Astrocyte (in vitro differentiated cells and primary cell): Measurements from ENCODE around the gene RAP1GAP. TPM values are rescaled to one million over a fixed set of nuclear protein-coding genes. Genes with fewer than 3 reads are reported as not detected.

Experiments
- DNase-seq: peaks from one replicate; pipeline ENCODE4 v3.0.0-alpha.2; 2010; ENCODE audit warnings: low read depth
- FAIRE-seq: peaks from 2 replicates; lab custom pipeline; 2011; peaks lifted over from hg19 to GRCh38; lab: Jason Lieb, UNC
- H2AFZ ChIP-seq: 2 replicates; pipeline ENCODE4 v1.6.0; 2012; ENCODE audit warnings: low read depth, low read length, inconsistent platforms
- H3K27ac ChIP-seq: 2 replicates; pipeline ENCODE4 v1.5.1; 2011; ENCODE audit warnings: low read depth, low read length, inconsistent platforms
- H3K27me3 ChIP-seq: 2 replicates; pipeline ENCODE4 v1.6.0; 2011; ENCODE audit warnings: low read length, inconsistent platforms; ENCODE audit not compliant: insufficient read depth
- H3K36me3 ChIP-seq: 2 replicates; pipeline ENCODE4 v1.5.1; 2011; ENCODE audit warnings: low read length, inconsistent platforms; ENCODE audit not compliant: insufficient read depth
- H3K4me1 ChIP-seq: 2 replicates; pipeline ENCODE4 v1.5.1; 2011; ENCODE audit warnings: low read length, inconsistent platforms; ENCODE audit not compliant: insufficient read depth
- H3K4me2 ChIP-seq: 2 replicates; pipeline ENCODE4 v1.6.0; 2012; ENCODE audit warnings: low read length, inconsistent platforms
- H3K4me3 ChIP-seq: 2 replicates; pipeline ENCODE4 v1.5.1; 2011; ENCODE audit warnings: low read depth, mild to moderate bottlenecking, low read length, inconsistent platforms; ENCODE audit not compliant: insufficient read depth
- H3K79me2 ChIP-seq: 2 replicates; pipeline ENCODE4 v1.6.0; 2012; ENCODE audit warnings: mild to moderate bottlenecking, low read length, inconsistent platforms; ENCODE audit not compliant: insufficient read depth
- H3K9ac ChIP-seq: 2 replicates; pipeline ENCODE4 v1.6.0; 2012; ENCODE audit warnings: mild to moderate bottlenecking, low read length, inconsistent platforms
- H3K9me3 ChIP-seq: 2 replicates; pipeline ENCODE4 v1.5.1; 2012; ENCODE audit warnings: low read depth, mild to moderate bottlenecking, low read length, inconsistent platforms; ENCODE audit not compliant: insufficient read depth
- H4K20me1 ChIP-seq: 2 replicates; pipeline ENCODE4 v1.6.0; 2012; ENCODE audit warnings: low read length, inconsistent platforms; ENCODE audit not compliant: insufficient read depth
- H3K27ac Mint-ChIP-seq: one replicate; pipeline ENCODE4 v1.8.0; 2021; ENCODE audit warnings: mild to moderate bottlenecking, mixed read lengths; ENCODE audit not compliant: unreplicated experiment
- H3K27me3 Mint-ChIP-seq: one replicate; pipeline ENCODE4 v1.8.0; 2021; ENCODE audit warnings: low read depth, mixed read lengths; ENCODE audit not compliant: unreplicated experiment
- H3K36me3 Mint-ChIP-seq: one replicate; pipeline ENCODE4 v1.8.0; 2021; ENCODE audit warnings: low read depth, mixed read lengths; ENCODE audit not compliant: unreplicated experiment
- H3K4me1 Mint-ChIP-seq: one replicate; pipeline ENCODE4 v1.8.0; 2021; ENCODE audit warnings: low read depth, mixed read lengths; ENCODE audit not compliant: unreplicated experiment
- H3K4me3 Mint-ChIP-seq: one replicate; pipeline ENCODE4 v1.8.0; 2021; ENCODE audit warnings: mild to moderate bottlenecking, moderate library complexity, mixed read lengths; ENCODE audit not compliant: unreplicated experiment
- H3K9me3 Mint-ChIP-seq: one replicate; pipeline ENCODE4 v1.8.0; 2021; ENCODE audit warnings: mild to moderate bottlenecking, mixed read lengths; ENCODE audit not compliant: unreplicated experiment
- EZH2 ChIP-seq: IDR thresholded peaks from 2 replicates; pipeline ENCODE4 v1.6.1; 2012; ENCODE audit warnings: mild to moderate bottlenecking, low read length, inconsistent platforms; ENCODE audit not compliant: insufficient read depth
- total RNA-seq: library from RNA; stranded (reverse); gene quantifications from 2 replicates; pipeline ENCODE4 v1.2.1, GENCODE V29; 2021
- TF ChIP-seq, protein P1 (sequence below): IDR thresholded peaks from 2 replicates; pipeline ENCODE4 v1.5.1; 2011; ENCODE audit warnings: low read depth, mild to moderate bottlenecking, inconsistent platforms, low read length, moderate library complexity; ENCODE audit not compliant: insufficient read depth

The RAP1GAP gene
- total RNA-seq, 1 donor from 2014 or later, result 3.2 TPM

GRCh38 chr1:21653744-21654100 is 15.4 kb downstream of the RAP1GAP start:
- H3K27ac Mint-ChIP-seq, result no peak overlapping the region
- Histone ChIP-seq H3K27ac (no peak overlapping the region), H3K9me3 (no peaks in the 10 kb centered on the region), H3K79me2 (no peaks in the 10 kb centered on the region), H3K4me1 (peaks cover 5% of the 10 kb centered on the region), H3K9ac (no peak overlapping the region), H3K4me3 (no peak overlapping the region), H3K4me2 (no peak overlapping the region), H4K20me1 (peaks cover 4% of the 10 kb centered on the region), H3K36me3 (no peaks in the 10 kb centered on the region), H2AFZ (no peak overlapping the region), H3K27me3 (peaks cover 25% of the 10 kb centered on the region)
- FAIRE-seq (no peak), DNase-seq (no peak)
- TF ChIP-seq EZH2, result no peak
- TF ChIP-seq, protein P1, sequence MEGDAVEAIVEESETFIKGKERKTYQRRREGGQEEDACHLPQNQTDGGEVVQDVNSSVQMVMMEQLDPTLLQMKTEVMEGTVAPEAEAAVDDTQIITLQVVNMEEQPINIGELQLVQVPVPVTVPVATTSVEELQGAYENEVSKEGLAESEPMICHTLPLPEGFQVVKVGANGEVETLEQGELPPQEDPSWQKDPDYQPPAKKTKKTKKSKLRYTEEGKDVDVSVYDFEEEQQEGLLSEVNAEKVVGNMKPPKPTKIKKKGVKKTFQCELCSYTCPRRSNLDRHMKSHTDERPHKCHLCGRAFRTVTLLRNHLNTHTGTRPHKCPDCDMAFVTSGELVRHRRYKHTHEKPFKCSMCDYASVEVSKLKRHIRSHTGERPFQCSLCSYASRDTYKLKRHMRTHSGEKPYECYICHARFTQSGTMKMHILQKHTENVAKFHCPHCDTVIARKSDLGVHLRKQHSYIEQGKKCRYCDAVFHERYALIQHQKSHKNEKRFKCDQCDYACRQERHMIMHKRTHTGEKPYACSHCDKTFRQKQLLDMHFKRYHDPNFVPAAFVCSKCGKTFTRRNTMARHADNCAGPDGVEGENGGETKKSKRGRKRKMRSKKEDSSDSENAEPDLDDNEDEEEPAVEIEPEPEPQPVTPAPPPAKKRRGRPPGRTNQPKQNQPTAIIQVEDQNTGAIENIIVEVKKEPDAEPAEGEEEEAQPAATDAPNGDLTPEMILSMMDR, result no peak
- no peak overlapping the region for H3K4me3 Mint-ChIP-seq
- peaks cover 27% of the 10 kb centered on the region for H3K27me3 Mint-ChIP-seq
- H3K4me1 Mint-ChIP-seq, result peaks cover 7% of the 10 kb centered on the region
- no peaks in the 10 kb centered on the region for H3K9me3 Mint-ChIP-seq
- H3K36me3 Mint-ChIP-seq, result no peaks in the 10 kb centered on the region

GRCh38 chr1:21652937-21653743 is 16.0 kb downstream of the RAP1GAP start:
- FAIRE-seq, result no peak
- H3K9ac ChIP-seq, result no peak overlapping the region
- no peak overlapping the region for H3K27ac Mint-ChIP-seq
- H3K4me3 ChIP-seq, result no peak overlapping the region
- H3K4me3 Mint-ChIP-seq, result peak overlapping the region; percentile 60
- H3K36me3 ChIP-seq, result no peaks in the 10 kb centered on the region
- H3K27ac ChIP-seq, result no peak overlapping the region
- H3K9me3 ChIP-seq, result no peaks in the 10 kb centered on the region
- TF ChIP-seq, protein P1, result no peak
- no peak for TF ChIP-seq EZH2
- no peak for DNase-seq
- H3K79me2 ChIP-seq, result no peaks in the 10 kb centered on the region
- H3K9me3 Mint-ChIP-seq, result no peaks in the 10 kb centered on the region
- H3K36me3 Mint-ChIP-seq, result no peaks in the 10 kb centered on the region
- H3K4me2 ChIP-seq, result no peak overlapping the region
- H3K4me1 ChIP-seq, result peaks cover 5% of the 10 kb centered on the region
- H4K20me1 ChIP-seq, result peaks cover 4% of the 10 kb centered on the region
- H2AFZ ChIP-seq, result no peak overlapping the region
- peaks cover 29% of the 10 kb centered on the region for H3K27me3 Mint-ChIP-seq
- peaks cover 7% of the 10 kb centered on the region for H3K4me1 Mint-ChIP-seq
- H3K27me3 ChIP-seq, result peaks cover 27% of the 10 kb centered on the region
